H1 (cell line): ENCODE results near the gene TMEM198. TPM values are rescaled to one million over a fixed set of nuclear protein-coding genes. Genes with fewer than 3 reads are reported as not detected.
A peak's percentile ranks its signal among the peaks of the same experiment; 100 is the strongest.

Source experiments
- ATF2 ChIP-seq: IDR thresholded peaks from 2 replicates; pipeline ENCODE4 v1.6.1; 2012; ENCODE audit warnings: low read length, inconsistent platforms
- BCL11A ChIP-seq, 2 experiments: IDR thresholded peaks; one replicate each; pipeline ENCODE4 v1.6.1; 2011; ENCODE audit warnings: low read depth in 2 of 2, low read length in 2 of 2, mild to moderate bottlenecking in 2 of 2
- CEBPB ChIP-seq: IDR thresholded peaks from 2 replicates; pipeline ENCODE4 v1.6.1; 2012; ENCODE audit warnings: low read depth, low read length
- EGR1 ChIP-seq: IDR thresholded peaks from 2 replicates; pipeline ENCODE4 v1.6.1; 2011; ENCODE audit warnings: low read depth, low read length, borderline replicate concordance
- EP300 ChIP-seq, 2 experiments: IDR thresholded peaks; 1 replicate in 1 of 2; 2 replicates in 1 of 2; pipeline ENCODE4 v1.6.1; 2011 to 2012; ENCODE audit warnings: low read depth in 2 of 2, low read length in 2 of 2, mild to moderate bottlenecking in 2 of 2, borderline replicate concordance in 1 of 2, inconsistent platforms in 1 of 2, moderate library complexity in 1 of 2
- FOSL1 ChIP-seq: IDR thresholded peaks from 2 replicates; pipeline ENCODE4 v1.6.1; 2011; ENCODE audit warnings: mild to moderate bottlenecking, low read depth, low read length, moderate library complexity; ENCODE audit not compliant: insufficient read depth
- HDAC2 ChIP-seq, 2 experiments: fragments of 300-600 bp in 1 of 2; sonication (generic) in 1 of 2; IDR thresholded peaks; 2 replicates each; pipeline ENCODE4 v1.6.1; 2011 to 2012; ENCODE audit warnings: low read depth in 2 of 2, low read length in 2 of 2, mild to moderate bottlenecking in 2 of 2, moderate library complexity in 2 of 2, borderline replicate concordance in 1 of 2, inconsistent platforms in 1 of 2
- HDAC6 ChIP-seq: IDR thresholded peaks from one replicate; pipeline ENCODE4 v1.7.1; 2012; ENCODE audit warnings: low read depth, mild to moderate bottlenecking, inconsistent platforms, low read length, moderate library complexity
- NANOG ChIP-seq: IDR thresholded peaks from 2 replicates; pipeline ENCODE4 v1.6.1; 2011; ENCODE audit warnings: low read length, low read depth, mild to moderate bottlenecking, inconsistent platforms; ENCODE audit not compliant: insufficient read depth, poor library complexity, severe bottlenecking
- NRF1 ChIP-seq: IDR thresholded peaks from 2 replicates; pipeline ENCODE4 v1.6.1; 2011; ENCODE audit warnings: mild to moderate bottlenecking, low read depth, low read length, improper control_type of control experiment
- POLR2AphosphoS5 ChIP-seq: IDR thresholded peaks from 2 replicates; pipeline ENCODE4 v1.6.1; 2011; ENCODE audit warnings: low read depth, low read length
- POU5F1 ChIP-seq: IDR thresholded peaks from 2 replicates; pipeline ENCODE4 v1.6.1; 2011; ENCODE audit warnings: low read depth, mild to moderate bottlenecking, low read length, moderate library complexity
- RBBP5 ChIP-seq: IDR thresholded peaks from 2 replicates; pipeline ENCODE4 v1.7.1; 2012; ENCODE audit warnings: low read depth, mild to moderate bottlenecking, inconsistent platforms, low read length, moderate library complexity, borderline replicate concordance
- TBP ChIP-seq: IDR thresholded peaks from 2 replicates; pipeline ENCODE4 v1.6.1; 2011; ENCODE audit warnings: low read depth, low read length, improper control_type of control experiment
- ZNF274 ChIP-seq: IDR thresholded peaks from 2 replicates; pipeline ENCODE4 v1.7.0; 2012; ENCODE audit warnings: low read length, borderline replicate concordance; ENCODE audit errors: extremely low read depth
- polyA plus RNA-seq, 7 experiments: library from polyadenylated mRNA; depleted of rRNA in 3 of 7; stranded (reverse) in 5 of 7; unstranded in 2 of 7; fragments of >200 nt in 5 of 7; fragments of 200-250 nt in 2 of 7; gene quantifications; 1 replicate in 5 of 7; 2 replicates in 1 of 7; 4 replicates in 1 of 7; pipeline versions ENCODE4 v1.2.1 to v1.2.3, GENCODE V29; 2011 to 2013; ENCODE audit warnings: missing spikeins in 2 of 7, mixed read lengths in 2 of 7
- total RNA-seq: library from RNA; stranded (reverse); fragmentation: NEBNext Ultra II Directional; extraction: Animal tissue kit (Norgen Biotek cat#: 25700); gene quantifications from 2 replicates; pipeline ENCODE4 v1.2.1, GENCODE V29; 2021

Gene TMEM198
- total and polyA plus RNA-seq, 2 of the 8 experiments (the other 6 are each of a cell fraction or from before 2014, with no cell fraction given): 10.2 to 10.4 TPM

- TF ChIP-seq BCL11A (IDR thresholded peaks at IDR 0.05; ENCODE audit: low read depth in 2 of 2, low read length in 2 of 2) (no peak), ATF2 (no peak; the same call in 1 of the 2 replicates), ZNF274 (no peak), HDAC2 (IDR thresholded peaks at IDR 0.05; ENCODE audit: borderline replicate concordance in 1 of 2, low read depth in 2 of 2, low read length in 2 of 2) (0 out of 4 replicates have a peak, but pooled peaks of 1 of the 2 experiments have one; percentile 51), RBBP5 (peak; percentile 94), EP300 (IDR thresholded peaks at IDR 0.05; ENCODE audit: borderline replicate concordance in 1 of 2, low read depth in 2 of 2, low read length in 2 of 2) (no peak), NRF1 (no peak), TBP (no peak), FOSL1 (no peak), HDAC6 (no peak), CEBPB (no peak), NANOG (no peak), POU5F1 (no peak), POLR2AphosphoS5 (no peak), EGR1 (no peak)
Observed at GRCh38 chr2:219576505-219577388, 32.9 kb downstream of the TMEM198 start (continued).
